Activated CD4-positive, alpha-beta T cell treated with anti-CD3 and anti-CD28 coated beads for 36 hours (primary cell): ENCODE measurements around the gene GOLGA1. TPM values are rescaled to one million over a fixed set of nuclear protein-coding genes. Genes with fewer than 3 reads are reported as not detected.

Experiments used
- ATAC-seq: fragments of 200-7000 bp; cut with Tn5 transposase; one replicate; pipeline ENCODE4 v1.10.0; 2021; ENCODE audit warnings: mild to moderate bottlenecking, moderate library complexity
- CTCF ChIA-PET: fragments of 350-600 bp; sonication (Branson Sonifier 250); formaldehyde crosslinking; loops from one replicate; lab custom pipeline; 2021; ENCODE audit warnings: antibody characterized with exemption; lab: Charles Lee
- POLR2A ChIA-PET: fragments of 350-600 bp; sonication (Branson Sonifier 250); formaldehyde crosslinking; loops from one replicate; lab custom pipeline; 2021; ENCODE audit warnings: antibody characterized with exemption, inconsistent platforms; lab: Charles Lee
- DNase-seq: peaks from one replicate; pipeline ENCODE4 v3.0.0-alpha.2; 2020
- H3K27ac Mint-ChIP-seq: one replicate; pipeline ENCODE4 v1.8.0; 2021; ENCODE audit warnings: mixed read lengths
- H3K27me3 Mint-ChIP-seq: one replicate; pipeline ENCODE4 v1.8.0; 2021; ENCODE audit warnings: mixed read lengths
- H3K36me3 Mint-ChIP-seq: one replicate; pipeline ENCODE4 v1.8.0; 2021; ENCODE audit warnings: low read depth, mixed read lengths
- H3K4me1 Mint-ChIP-seq: one replicate; pipeline ENCODE4 v1.8.0; 2021; ENCODE audit warnings: mixed read lengths
- H3K4me3 Mint-ChIP-seq: one replicate; pipeline ENCODE4 v1.8.0; 2021; ENCODE audit warnings: mild to moderate bottlenecking, moderate library complexity, mixed read lengths
- H3K9me3 Mint-ChIP-seq: one replicate; pipeline ENCODE4 v1.8.0; 2021; ENCODE audit warnings: low read depth, mixed read lengths
- intact Hi-C, 2 experiments: fragments of 100-400 bp; cut with DNase I in 1 of 2; cut with micrococcal nuclease in 1 of 2; formaldehyde crosslinking; loops; one replicate each; pipeline versions ENCODE4 v1.14.2 to v1.15.1; 2022 to 2024; cut with DNase I, micrococcal nuclease
- total RNA-seq, 2 experiments: library from RNA; stranded (reverse); gene quantifications; one replicate each; pipeline ENCODE4 v1.2.3, GENCODE V29; 2021

Gene GOLGA1
- total RNA-seq, 2 experiments from 2014 or later = 17.4 to 18.3 TPM

DNA sequence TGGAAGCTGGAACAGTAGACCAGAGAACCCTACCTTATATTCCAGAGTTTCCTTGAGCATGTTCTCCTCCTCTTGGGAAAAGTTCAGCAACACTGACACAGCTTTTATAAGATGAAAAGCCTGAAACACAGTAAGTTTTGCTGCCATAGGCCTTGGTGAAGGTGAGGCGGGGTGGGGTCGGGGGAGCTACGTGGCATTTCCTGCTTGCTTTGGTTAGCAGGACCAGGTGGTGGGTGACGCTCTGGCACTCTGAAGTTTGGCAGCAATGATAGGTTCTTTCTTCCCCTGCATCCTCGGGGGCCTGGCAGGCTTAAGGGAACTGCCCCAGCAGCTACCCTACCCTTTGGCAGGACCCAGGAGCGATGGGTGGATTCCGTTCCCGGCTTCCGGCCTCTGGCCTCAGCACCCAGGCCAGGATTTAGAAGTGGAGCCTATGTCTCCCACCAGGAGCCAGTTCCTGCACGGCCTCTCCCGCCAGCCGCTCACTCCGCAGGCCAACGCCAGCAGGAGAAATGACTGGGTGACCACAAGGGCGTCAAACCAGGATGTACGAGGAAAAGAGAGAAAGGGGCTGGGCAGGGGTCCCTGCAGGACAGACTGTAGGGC lies 59.6 kb downstream of the GOLGA1 start:
- Mint-ChIP-seq H3K27me3 (no peaks in the 10 kb centered on the region), H3K9me3 (no peaks in the 10 kb centered on the region), H3K4me1 (no peaks in the 10 kb centered on the region), H3K36me3 (peaks cover 51% of the 10 kb centered on the region), H3K4me3 (no peak overlapping the region), H3K27ac (no peak overlapping the region)
- no peak for ATAC-seq
- intact Hi-C loops = no loop called here
- DNase-seq = no peak
- CTCF ChIA-PET = interaction anchor here (0.6 to 1.4 kb wide), 4 partner anchors 13 to 63 kb away, joined by 3 to 4 read pairs (median 4); partner anchors contain the start of gene WDR38
- POLR2A ChIA-PET = no interaction called here

- DNase-seq (no peak), ATAC-seq (no peak)
- CTCF ChIA-PET = interaction anchor here (1.2 to 1.3 kb wide), 2 partner anchors 27 to 37 kb away, joined by 3 to 4 read pairs; partner anchors contain the start of gene WDR38
- POLR2A ChIA-PET = no interaction called here
- intact Hi-C loops = no loop called here
- Mint-ChIP-seq H3K36me3 (peaks cover 48% of the 10 kb centered on the region), H3K4me3 (no peak overlapping the region), H3K9me3 (no peaks in the 10 kb centered on the region), H3K27ac (no peak overlapping the region), H3K27me3 (no peaks in the 10 kb centered on the region), H3K4me1 (no peaks in the 10 kb centered on the region)
These were observed 60.4 kb downstream of the GOLGA1 start for GRCh38 chr9:124880501-124880900.

DNA sequence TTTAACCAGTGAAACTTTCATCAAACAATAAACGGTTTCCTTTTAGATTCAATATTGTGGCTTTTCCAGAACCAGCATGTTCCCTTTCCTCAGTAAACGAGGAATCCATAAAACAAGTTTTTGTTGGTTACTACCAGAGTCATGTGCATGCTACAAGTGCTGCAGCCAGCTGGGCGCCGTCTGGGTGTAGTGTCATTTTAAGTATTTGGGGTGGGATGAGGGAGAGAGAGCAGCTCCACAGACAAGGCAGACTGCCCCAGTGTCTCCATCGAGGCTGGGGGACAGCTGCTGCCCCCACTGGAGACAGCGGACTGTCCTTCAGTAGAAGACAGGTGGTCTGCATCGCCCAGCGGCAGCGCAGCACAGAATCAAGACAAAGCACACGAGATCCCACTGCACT lies 61.7 kb downstream of the GOLGA1 start:
- ATAC-seq (no peak), DNase-seq (no peak)
- POLR2A ChIA-PET = interaction anchor here (1.8 kb wide), 1 partner anchor 9 kb away, joined by 7 read pairs; no protein-coding TSS in a partner anchor
- Mint-ChIP-seq H3K4me1 (peaks cover 5% of the 10 kb centered on the region), H3K4me3 (no peak overlapping the region), H3K36me3 (peaks cover 50% of the 10 kb centered on the region), H3K9me3 (no peaks in the 10 kb centered on the region), H3K27me3 (no peaks in the 10 kb centered on the region), H3K27ac (no peak overlapping the region)
- intact Hi-C loops = no loop called here
- CTCF ChIA-PET = interaction anchor here (1.1 kb wide), 2 partner anchors 104 to 456 kb away, joined by 3 read pairs; no protein-coding TSS in a partner anchor

GRCh38 chr9:124878518-124878917 lies 62.4 kb downstream of the GOLGA1 start:
- no peak for ATAC-seq
- Mint-ChIP-seq H3K4me3 (no peak overlapping the region), H3K36me3 (peaks cover 55% of the 10 kb centered on the region), H3K4me1 (peaks cover 10% of the 10 kb centered on the region), H3K27ac (no peak overlapping the region), H3K9me3 (no peaks in the 10 kb centered on the region), H3K27me3 (no peaks in the 10 kb centered on the region)
- intact Hi-C loops = no loop called here
- no peak for DNase-seq
- CTCF ChIA-PET = interaction anchor here (1.1 to 1.6 kb wide), 2 partner anchors 25 to 457 kb away, joined by 3 read pairs; no protein-coding TSS in a partner anchor
- POLR2A ChIA-PET = interaction anchor here (0.6 to 1.8 kb wide), 3 partner anchors 9 to 17 kb away, joined by 3 to 7 read pairs (median 3); partner anchors contain the start of gene RPL35

- no peak for ATAC-seq
- ChIA-PET CTCF (interaction anchor here (1.1 to 1.6 kb wide), 3 partner anchors 24 to 457 kb away, joined by 3 read pairs; no protein-coding TSS in a partner anchor), POLR2A (interaction anchor here (0.7 to 1.8 kb wide), 3 partner anchors 8 to 217 kb away, joined by 3 to 7 read pairs (median 3); partner anchors contain the start of gene RPL35)
- Mint-ChIP-seq H3K27me3 (no peaks in the 10 kb centered on the region), H3K9me3 (no peaks in the 10 kb centered on the region), H3K4me3 (no peak overlapping the region), H3K36me3 (peaks cover 60% of the 10 kb centered on the region), H3K4me1 (peaks cover 15% of the 10 kb centered on the region), H3K27ac (no peak overlapping the region)
- intact Hi-C loops = no loop called here
- DNase-seq = no peak
These were observed 62.9 kb downstream of the GOLGA1 start for GRCh38 chr9:124878021-124878420.

GRCh38 chr9:124877021-124877782 lies 63.7 kb downstream of the GOLGA1 start:
- peaks cover 23% of the 10 kb centered on the region for H3K4me1 Mint-ChIP-seq
- ATAC-seq = no peak
- H3K9me3 Mint-ChIP-seq = no peaks in the 10 kb centered on the region
- ChIA-PET POLR2A (interaction anchor here (0.7 to 1.8 kb wide), 3 partner anchors 7 to 217 kb away, joined by 3 to 7 read pairs (median 3); partner anchors contain the start of gene WDR38), CTCF (interaction anchor here (0.6 to 1.6 kb wide), 3 partner anchors 23 to 937 kb away, joined by 3 read pairs; no protein-coding TSS in a partner anchor)
- peaks cover 66% of the 10 kb centered on the region for H3K36me3 Mint-ChIP-seq
- H3K27me3 Mint-ChIP-seq = no peaks in the 10 kb centered on the region
- H3K27ac Mint-ChIP-seq = no peak overlapping the region
- DNase-seq = no peak
- intact Hi-C loops = no loop called here
- no peak overlapping the region for H3K4me3 Mint-ChIP-seq

DNA sequence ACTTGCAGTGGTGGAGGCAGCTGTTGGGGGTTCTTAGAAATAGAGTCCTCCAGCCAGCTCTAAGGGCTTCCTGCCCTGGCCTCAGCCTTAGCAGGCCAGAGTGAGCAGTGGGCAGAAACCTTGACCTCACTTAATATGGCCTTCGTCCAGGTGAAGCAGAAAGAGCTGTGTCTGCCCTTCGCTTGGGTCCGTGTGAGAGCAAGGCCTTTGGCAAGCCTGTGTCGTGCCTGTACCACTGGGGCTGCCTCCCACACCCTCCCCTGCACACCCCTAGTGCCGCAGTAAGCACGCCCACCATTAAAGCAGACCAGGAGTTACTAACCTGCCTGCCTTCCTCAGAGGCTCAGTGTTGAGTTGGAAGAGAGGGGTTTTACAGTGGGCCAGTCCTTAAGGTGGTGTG lies 65.4 kb downstream of the GOLGA1 start:
- Mint-ChIP-seq H3K9me3 (no peaks in the 10 kb centered on the region), H3K27me3 (no peaks in the 10 kb centered on the region), H3K4me1 (peaks cover 40% of the 10 kb centered on the region), H3K27ac (peak overlapping the region; percentile 37), H3K4me3 (no peak overlapping the region), H3K36me3 (peaks cover 74% of the 10 kb centered on the region)
- DNase-seq (no peak), ATAC-seq (no peak)
- intact Hi-C loops = no loop called here
- CTCF ChIA-PET = no interaction called here
- POLR2A ChIA-PET = no interaction called here

DNA sequence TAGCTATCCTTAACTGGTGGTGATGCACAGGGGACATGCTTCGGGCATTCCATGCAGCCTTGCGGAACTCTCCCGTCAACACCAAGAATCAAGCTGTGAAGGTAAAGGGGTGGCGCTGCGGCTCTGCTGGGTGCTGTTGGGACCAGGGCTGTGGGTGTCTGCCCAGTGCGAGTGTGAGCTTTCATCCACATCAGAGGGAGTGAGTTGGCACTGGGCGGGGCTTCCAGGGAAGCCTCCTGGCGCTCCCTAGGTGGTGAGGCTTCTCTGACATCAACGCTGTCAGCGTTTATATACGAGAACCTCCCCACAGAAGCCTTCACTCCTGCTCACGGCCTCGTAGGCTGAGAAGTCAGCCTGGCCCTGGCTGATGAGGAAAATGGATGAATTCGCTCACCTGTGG lies 67.2 kb downstream of the GOLGA1 start:
- DNase-seq = peak; percentile 52

DNA sequence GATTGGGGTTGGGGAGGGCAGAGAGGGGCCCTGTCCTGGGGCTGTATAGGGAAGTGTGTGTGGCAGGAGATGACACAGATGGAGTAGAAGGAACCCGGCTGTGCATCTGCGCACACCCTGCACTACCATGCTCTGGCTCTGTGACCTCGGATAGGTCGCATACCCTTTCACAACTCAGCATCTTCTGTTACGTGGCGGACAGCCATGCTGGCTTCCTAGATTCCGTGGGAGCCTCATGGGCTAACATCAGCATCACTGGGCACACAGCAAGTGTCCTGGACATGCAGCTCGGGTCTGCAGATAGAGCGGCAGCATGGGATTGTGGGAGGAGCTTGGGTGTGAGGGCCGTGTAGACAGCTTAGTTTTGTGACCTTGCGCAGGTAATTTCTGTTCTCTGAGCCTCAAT lies 69.7 kb downstream of the GOLGA1 start:
- POLR2A ChIA-PET = interaction anchor here (3.1 kb wide), 1 partner anchor 10 kb away, joined by 33 read pairs; the partner anchor contains the start of genes ARPC5L and RPL35
- H3K9me3 Mint-ChIP-seq = no peaks in the 10 kb centered on the region
- H3K27me3 Mint-ChIP-seq = no peaks in the 10 kb centered on the region
- peak overlapping the region; percentile 98 for H3K27ac Mint-ChIP-seq
- ATAC-seq = no peak
- CTCF ChIA-PET = interaction anchor here (1.1 to 4.2 kb wide), 3 partner anchors 9 to 100 kb away, joined by 4 to 21 read pairs (median 6); partner anchors contain the start of genes ARPC5L, NR6A1, RPL35 and WDR38
- intact Hi-C loops = loop anchor here (2.0 to 5.0 kb wide), 6 partner anchors 24 to 454 kb away; partner anchors contain the start of genes GOLGA1 (in 1 of the 2), HSPA5 (in 1 of the 2), PSMB7 (in 1 of the 2) and SCAI (in 1 of the 2)
- H3K4me1 Mint-ChIP-seq = peaks cover 49% of the 10 kb centered on the region
- H3K4me3 Mint-ChIP-seq = peak overlapping the region; percentile 98
- peaks cover 68% of the 10 kb centered on the region for H3K36me3 Mint-ChIP-seq
- no peak for DNase-seq

More for the DNA sequence above, 67.2 kb downstream of the GOLGA1 start:
- POLR2A ChIA-PET = interaction anchor here (1.1 to 2.4 kb wide), 3 partner anchors 11 to 367 kb away, joined by 3 to 14 read pairs (median 4); partner anchors contain the start of genes ARPC5L, HSPA5 and RPL35
- Mint-ChIP-seq H3K4me3 (peak overlapping the region; percentile 56), H3K4me1 (peaks cover 42% of the 10 kb centered on the region), H3K27me3 (no peaks in the 10 kb centered on the region), H3K27ac (peak overlapping the region; percentile 98), H3K36me3 (peaks cover 74% of the 10 kb centered on the region), H3K9me3 (no peaks in the 10 kb centered on the region)
- CTCF ChIA-PET = interaction anchor here (4.2 kb wide), 1 partner anchor 20 kb away, joined by 21 read pairs; the partner anchor contains the start of gene WDR38
- no peak for ATAC-seq
- intact Hi-C loops = loop anchor here in 1 of 2 experiments (5.0 kb wide), 2 partner anchors 269 to 456 kb away; partner anchors contain the start of genes PSMB7 and SCAI

- Mint-ChIP-seq H3K36me3 (peaks cover 66% of the 10 kb centered on the region), H3K27ac (peak overlapping the region; percentile 98), H3K4me1 (peaks cover 49% of the 10 kb centered on the region), H3K27me3 (no peaks in the 10 kb centered on the region), H3K4me3 (peak overlapping the region; percentile 98), H3K9me3 (no peaks in the 10 kb centered on the region)
- CTCF ChIA-PET = interaction anchor here (0.6 to 4.2 kb wide), 6 partner anchors 9 to 255 kb away, joined by 3 to 21 read pairs (median 5); partner anchors contain the start of genes ARPC5L, NR6A1, RPL35 and WDR38
- POLR2A ChIA-PET = interaction anchor here (0.9 to 3.1 kb wide), 6 partner anchors 9 to 371 kb away, joined by 4 to 33 read pairs (median 6); partner anchors contain the start of genes ARPC5L, GOLGA1, HSPA5 and NR6A1
- DNase-seq = peak; percentile 45
- intact Hi-C loops = loop anchor here (1.0 to 5.0 kb wide), 13 partner anchors 8 to 453 kb away; partner anchors contain the start of genes ARPC5L (in 2 of the 2), GOLGA1 (in 2 of the 2), HSPA5 (in 2 of the 2) and SCAI (in 2 of the 2)
- peak; percentile 3 for ATAC-seq
These were observed 70.2 kb downstream of the GOLGA1 start for GRCh38 chr9:124870723-124871122.
